CD4-positive, alpha-beta T cell (primary cell): ENCODE results near the gene MLC1. TPM values are rescaled to one million over a fixed set of nuclear protein-coding genes. Genes with fewer than 3 reads are reported as not detected.
"Not testable (repeated sequence)": the region's sequence is repeated elsewhere in the genome, so short reads cannot be mapped to it uniquely, and the experiment has no call there.

Experiments
- ATAC-seq: fragments of 200-7000 bp; cut with Tn5 transposase; one replicate; pipeline ENCODE4 v1.10.0; 2022; ENCODE audit warnings: mild to moderate bottlenecking; ENCODE audit not compliant: poor library complexity
- CTCF ChIA-PET: fragments of 350-600 bp; sonication (Branson Sonifier 250); formaldehyde crosslinking; loops from one replicate; lab custom pipeline; 2021; ENCODE audit warnings: antibody characterized with exemption, inconsistent platforms; lab: Charles Lee
- POLR2A ChIA-PET: fragments of 350-600 bp; sonication (Branson Sonifier 250); formaldehyde crosslinking; loops from one replicate; lab custom pipeline; 2021; ENCODE audit warnings: antibody characterized with exemption, inconsistent platforms; lab: Charles Lee
- DNase-seq, 14 experiments: peaks; one replicate each; pipeline ENCODE4 v3.0.0-alpha.2; 2013 to 2020; ENCODE audit warnings: mixed read lengths in 2 of 14
- H3K27ac ChIP-seq, 2 donors: one replicate each; pipeline versions ENCODE4 v1.5.1 to v1.7.0; 2013; ENCODE audit warnings: low read length in 2 of 2, low read depth in 1 of 2, mild to moderate bottlenecking in 1 of 2
- H3K27me3 ChIP-seq, 2 experiments: 1 replicate in 1 of 2; 2 replicates in 1 of 2; pipeline versions ENCODE4 v1.6.1 to v1.7.0; 2013; ENCODE audit warnings: low read length in 2 of 2, control low read depth in 1 of 2, mild to moderate bottlenecking in 1 of 2, moderate library complexity in 1 of 2; ENCODE audit not compliant: insufficient read depth in 2 of 2, control insufficient read depth in 1 of 2
- H3K36me3 ChIP-seq: one replicate; pipeline ENCODE4 v1.6.1; 2013; ENCODE audit warnings: low read length, control low read depth; ENCODE audit not compliant: insufficient read depth
- H3K4me1 ChIP-seq: one replicate; pipeline ENCODE4 v1.6.1; 2013; ENCODE audit warnings: low read length, control low read depth; ENCODE audit not compliant: insufficient read depth
- H3K4me3 ChIP-seq: one replicate; pipeline ENCODE4 v1.5.1; 2013; ENCODE audit warnings: mild to moderate bottlenecking, low read length, moderate library complexity
- H3K9me3 ChIP-seq, 2 experiments: 1 replicate in 1 of 2; 2 replicates in 1 of 2; pipeline versions ENCODE4 v1.6.1 to v1.7.0; 2013; ENCODE audit warnings: low read length in 2 of 2, mild to moderate bottlenecking in 2 of 2, control low read depth in 1 of 2, moderate library complexity in 1 of 2; ENCODE audit not compliant: control insufficient read depth in 1 of 2, insufficient read depth in 1 of 2
- H3K27ac Mint-ChIP-seq: one replicate; pipeline ENCODE4 v1.8.0; 2020; ENCODE audit warnings: mixed read lengths
- H3K27me3 Mint-ChIP-seq: one replicate; pipeline ENCODE4 v1.8.0; 2021; ENCODE audit warnings: mixed read lengths
- H3K36me3 Mint-ChIP-seq: one replicate; pipeline ENCODE4 v1.8.0; 2021; ENCODE audit warnings: low read depth, mixed read lengths
- H3K4me1 Mint-ChIP-seq: one replicate; pipeline ENCODE4 v1.8.0; 2021; ENCODE audit warnings: low read depth, mixed read lengths
- H3K4me3 Mint-ChIP-seq: one replicate; pipeline ENCODE4 v1.8.0; 2020; ENCODE audit warnings: mild to moderate bottlenecking, mixed read lengths
- H3K9me3 Mint-ChIP-seq: one replicate; pipeline ENCODE4 v1.8.0; 2020; ENCODE audit warnings: mixed read lengths
- intact Hi-C, 2 experiments: fragments of 100-400 bp; cut with DNase I in 1 of 2; cut with micrococcal nuclease in 1 of 2; formaldehyde crosslinking; loops; one replicate each; pipeline versions ENCODE4 v1.15.1 to v1.9.0; 2023 to 2025; cut with DNase I, micrococcal nuclease
- total RNA-seq, 174 experiments: library from RNA in 2 of 174; stranded (reverse) in 2 of 174; gene quantifications; one replicate each; pipeline ENCODE4 v1.2.3 and lab custom pipeline; 2021 to 2026
- TF ChIP-seq, protein P1 (sequence below): fragments of 200-600 bp; IDR thresholded peaks from one replicate; pipeline ENCODE4 v1.8.0; 2022; ENCODE audit warnings: antibody characterized with exemption, mild to moderate bottlenecking

The MLC1 gene
- total RNA-seq, 2 experiments from 2014 or later: 0.16 TPM; not detected in 1

DNA sequence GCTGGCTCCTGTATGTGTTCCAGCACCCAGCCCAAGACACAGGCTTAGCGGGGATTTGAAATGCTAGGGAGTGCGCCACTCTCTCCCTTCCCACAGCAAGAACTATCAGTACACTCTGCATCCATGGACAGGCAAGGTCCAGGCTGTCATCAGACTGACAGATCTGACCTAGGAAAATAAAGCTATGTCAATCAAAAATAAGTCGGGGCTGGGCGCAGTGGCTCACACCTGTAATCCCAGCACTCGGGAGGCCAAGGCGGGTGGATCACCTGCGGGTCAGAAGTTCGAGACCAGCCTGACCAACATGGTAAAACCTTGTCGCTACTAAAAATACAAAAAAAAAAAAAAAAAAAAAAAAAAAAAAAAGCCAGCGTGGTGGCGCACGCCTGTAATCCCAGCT, 2.9 kb upstream of the MLC1 start:
- ChIA-PET POLR2A (no interaction called here), CTCF (no interaction called here)
- H3K27me3 ChIP-seq: peaks cover 12 to 13% of the 10 kb centered on the region in 2 experiments
- H3K9me3 ChIP-seq: peaks cover 0 to 29% of the 10 kb centered on the region in 2 experiments
- no peak overlapping the region for H3K27ac ChIP-seq
- H3K4me3 ChIP-seq: no peak overlapping the region
- no peaks in the 10 kb centered on the region for H3K9me3 Mint-ChIP-seq
- ATAC-seq: no peak
- peaks cover 18% of the 10 kb centered on the region for H3K27me3 Mint-ChIP-seq
- no peaks in the 10 kb centered on the region for H3K4me1 ChIP-seq
- no peak for DNase-seq
- intact Hi-C loops: no loop called here
- no peak overlapping the region for H3K4me3 Mint-ChIP-seq
- TF ChIP-seq, protein P1, sequence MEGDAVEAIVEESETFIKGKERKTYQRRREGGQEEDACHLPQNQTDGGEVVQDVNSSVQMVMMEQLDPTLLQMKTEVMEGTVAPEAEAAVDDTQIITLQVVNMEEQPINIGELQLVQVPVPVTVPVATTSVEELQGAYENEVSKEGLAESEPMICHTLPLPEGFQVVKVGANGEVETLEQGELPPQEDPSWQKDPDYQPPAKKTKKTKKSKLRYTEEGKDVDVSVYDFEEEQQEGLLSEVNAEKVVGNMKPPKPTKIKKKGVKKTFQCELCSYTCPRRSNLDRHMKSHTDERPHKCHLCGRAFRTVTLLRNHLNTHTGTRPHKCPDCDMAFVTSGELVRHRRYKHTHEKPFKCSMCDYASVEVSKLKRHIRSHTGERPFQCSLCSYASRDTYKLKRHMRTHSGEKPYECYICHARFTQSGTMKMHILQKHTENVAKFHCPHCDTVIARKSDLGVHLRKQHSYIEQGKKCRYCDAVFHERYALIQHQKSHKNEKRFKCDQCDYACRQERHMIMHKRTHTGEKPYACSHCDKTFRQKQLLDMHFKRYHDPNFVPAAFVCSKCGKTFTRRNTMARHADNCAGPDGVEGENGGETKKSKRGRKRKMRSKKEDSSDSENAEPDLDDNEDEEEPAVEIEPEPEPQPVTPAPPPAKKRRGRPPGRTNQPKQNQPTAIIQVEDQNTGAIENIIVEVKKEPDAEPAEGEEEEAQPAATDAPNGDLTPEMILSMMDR: no peak
- H3K27ac Mint-ChIP-seq: no peak overlapping the region
- no peaks in the 10 kb centered on the region for H3K36me3 Mint-ChIP-seq
- no peaks in the 10 kb centered on the region for H3K36me3 ChIP-seq
- no peaks in the 10 kb centered on the region for H3K4me1 Mint-ChIP-seq

DNA sequence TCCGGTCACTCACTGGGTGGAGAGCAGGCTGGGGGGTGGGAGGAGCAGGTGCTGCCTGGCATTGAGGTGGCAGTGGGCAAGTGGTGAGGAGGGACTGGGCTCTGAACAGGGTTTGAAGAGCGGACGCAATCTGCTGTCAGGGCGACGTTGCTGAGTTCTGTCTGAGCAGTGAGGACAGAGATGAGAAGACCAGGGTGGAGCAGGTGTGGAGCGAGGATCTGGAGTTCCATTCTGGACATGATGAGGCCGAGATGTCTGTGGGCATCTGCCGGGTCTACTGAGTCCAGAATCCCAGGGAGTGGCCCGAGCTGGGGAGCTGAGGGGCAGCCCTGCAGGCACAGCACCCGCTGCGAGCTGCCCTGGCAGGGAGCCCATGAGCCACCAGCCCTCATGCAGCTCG, 2.4 kb upstream of the MLC1 start:
- Mint-ChIP-seq H3K36me3 (no peaks in the 10 kb centered on the region), H3K9me3 (no peaks in the 10 kb centered on the region), H3K4me3 (no peak overlapping the region), H3K27ac (no peak overlapping the region), H3K4me1 (no peaks in the 10 kb centered on the region), H3K27me3 (peaks cover 23% of the 10 kb centered on the region)
- Histone ChIP-seq H3K27me3 (peaks cover 12 to 18% of the 10 kb centered on the region in 2 experiments), H3K4me1 (no peaks in the 10 kb centered on the region), H3K27ac (no peak overlapping the region), H3K4me3 (no peak overlapping the region), H3K36me3 (no peaks in the 10 kb centered on the region), H3K9me3 (peaks cover 0 to 29% of the 10 kb centered on the region in 2 experiments)
- DNase-seq (no peak), ATAC-seq (no peak)
- TF ChIP-seq, protein P1: no peak
- POLR2A ChIA-PET: no interaction called here
- intact Hi-C loops: no loop called here
- CTCF ChIA-PET: no interaction called here

DNA sequence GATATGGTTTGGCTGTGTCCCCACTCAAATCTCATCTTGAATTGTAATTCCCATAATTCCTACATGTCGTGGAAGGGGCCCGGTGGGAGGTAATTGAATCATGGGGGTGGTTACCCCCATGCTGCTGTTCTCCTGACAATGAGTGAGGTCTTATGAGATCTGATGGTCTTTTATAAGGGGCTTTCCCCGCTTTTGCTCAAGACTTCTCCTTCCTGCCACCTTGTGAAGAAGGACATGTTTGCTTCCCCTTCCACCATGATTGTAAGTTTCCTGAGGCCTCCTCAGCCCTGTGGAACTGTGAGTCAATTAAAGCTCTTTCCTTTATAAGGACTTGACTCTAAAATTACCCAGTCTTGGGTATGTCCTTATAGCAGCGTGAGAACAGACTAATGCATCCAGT, 1.7 kb upstream of the MLC1 start:
- intact Hi-C loops, DNase-seq, H3K9me3 Mint-ChIP-seq, H3K27ac ChIP-seq, ATAC-seq, H3K4me1 Mint-ChIP-seq, H3K4me1 ChIP-seq, H3K36me3 ChIP-seq, CTCF ChIA-PET, H3K4me3 ChIP-seq, H3K4me3 Mint-ChIP-seq, POLR2A ChIA-PET, H3K27ac Mint-ChIP-seq, H3K36me3 Mint-ChIP-seq: not testable (repeated sequence)
- Histone ChIP-seq H3K9me3 (peaks cover 0 to 29% of the 10 kb centered on the region in 2 experiments), H3K27me3 (peaks cover 12 to 20% of the 10 kb centered on the region in 2 experiments)
- H3K27me3 Mint-ChIP-seq: peaks cover 24% of the 10 kb centered on the region

DNA sequence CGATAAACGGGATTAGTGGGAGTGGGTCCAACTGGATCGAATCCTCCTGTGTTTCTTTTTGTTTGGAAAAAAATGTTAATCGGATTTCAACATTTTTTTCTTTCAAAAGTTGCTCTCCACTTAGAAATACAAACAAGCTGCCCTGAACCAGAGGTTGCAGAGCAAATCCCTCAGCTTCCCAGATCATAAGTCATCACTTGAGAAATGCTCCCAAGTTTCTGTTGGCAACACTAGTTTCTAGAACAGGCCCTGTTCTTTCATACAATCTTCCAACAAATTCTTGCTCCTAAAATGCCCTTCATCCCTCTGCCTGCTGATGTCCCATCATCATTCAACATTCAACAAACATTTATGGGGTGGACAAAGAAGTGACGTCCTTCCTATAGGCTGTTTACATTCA, 1.3 kb upstream of the MLC1 start:
- ChIA-PET POLR2A (no interaction called here), CTCF (no interaction called here)
- Mint-ChIP-seq H3K27me3 (peaks cover 24% of the 10 kb centered on the region), H3K36me3 (no peaks in the 10 kb centered on the region), H3K27ac (no peak overlapping the region), H3K4me3 (no peak overlapping the region), H3K9me3 (no peaks in the 10 kb centered on the region), H3K4me1 (no peaks in the 10 kb centered on the region)
- Histone ChIP-seq H3K36me3 (no peaks in the 10 kb centered on the region), H3K27ac (no peak overlapping the region), H3K27me3 (peaks cover 12 to 20% of the 10 kb centered on the region in 2 experiments), H3K4me1 (no peaks in the 10 kb centered on the region), H3K9me3 (peaks cover 0 to 29% of the 10 kb centered on the region in 2 experiments), H3K4me3 (no peak overlapping the region)
- DNase-seq (no peak), ATAC-seq (no peak)
- TF ChIP-seq, protein P1: no peak
- intact Hi-C loops: no loop called here
